Ovary (tissue), 3 donors: ENCODE results near the gene WDR49.

Source experiments
- POLR2A ChIP-seq: fragments of 450-650 bp; IDR thresholded peaks from one replicate; pipeline ENCODE4 v1.6.1; 2017; ENCODE audit warnings: antibody characterized with exemption, mild to moderate bottlenecking, moderate library complexity
- TF ChIP-seq, protein P1 (sequence below), 3 donors: fragments of 450-650 bp in 2 of 3; fragments of 200-600 bp in 1 of 3; IDR thresholded peaks; one replicate each; pipeline versions ENCODE4 v1.5.1 to v1.8.0; 2016 to 2022; ENCODE audit warnings: antibody characterized with exemption in 3 of 3, mild to moderate bottlenecking in 1 of 3
- donor health status: DM: no; HTN: no; CAD: no.

DNA sequence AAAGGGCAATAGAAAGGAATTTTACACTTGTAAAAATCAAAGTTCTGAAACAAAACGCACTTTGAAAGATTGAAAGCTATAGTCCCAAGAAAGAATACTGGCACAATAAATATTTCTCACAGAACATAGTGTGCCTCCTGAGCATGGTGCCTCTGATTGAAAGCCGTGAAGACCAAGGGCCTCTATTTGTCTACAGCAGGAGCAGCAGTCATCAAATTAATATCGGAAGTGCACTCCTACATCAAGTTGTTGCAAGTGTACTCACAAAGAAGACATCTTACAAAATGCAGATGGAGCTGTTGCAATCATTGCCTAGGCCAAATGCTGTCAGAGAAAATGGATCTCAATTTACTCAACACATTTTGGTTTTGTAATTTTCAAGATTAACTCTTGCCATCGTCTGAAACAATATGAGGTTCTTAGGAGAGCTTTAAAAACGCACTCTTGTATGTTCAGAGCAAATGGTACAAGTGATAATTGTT, 9.2 kb upstream of the WDR49 start:
- TF ChIP-seq, protein P1, sequence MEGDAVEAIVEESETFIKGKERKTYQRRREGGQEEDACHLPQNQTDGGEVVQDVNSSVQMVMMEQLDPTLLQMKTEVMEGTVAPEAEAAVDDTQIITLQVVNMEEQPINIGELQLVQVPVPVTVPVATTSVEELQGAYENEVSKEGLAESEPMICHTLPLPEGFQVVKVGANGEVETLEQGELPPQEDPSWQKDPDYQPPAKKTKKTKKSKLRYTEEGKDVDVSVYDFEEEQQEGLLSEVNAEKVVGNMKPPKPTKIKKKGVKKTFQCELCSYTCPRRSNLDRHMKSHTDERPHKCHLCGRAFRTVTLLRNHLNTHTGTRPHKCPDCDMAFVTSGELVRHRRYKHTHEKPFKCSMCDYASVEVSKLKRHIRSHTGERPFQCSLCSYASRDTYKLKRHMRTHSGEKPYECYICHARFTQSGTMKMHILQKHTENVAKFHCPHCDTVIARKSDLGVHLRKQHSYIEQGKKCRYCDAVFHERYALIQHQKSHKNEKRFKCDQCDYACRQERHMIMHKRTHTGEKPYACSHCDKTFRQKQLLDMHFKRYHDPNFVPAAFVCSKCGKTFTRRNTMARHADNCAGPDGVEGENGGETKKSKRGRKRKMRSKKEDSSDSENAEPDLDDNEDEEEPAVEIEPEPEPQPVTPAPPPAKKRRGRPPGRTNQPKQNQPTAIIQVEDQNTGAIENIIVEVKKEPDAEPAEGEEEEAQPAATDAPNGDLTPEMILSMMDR (IDR thresholded peaks at IDR 0.05) = no peak
- TF ChIP-seq POLR2A = no peak
